Tibial nerve (tissue), 3 donors: Measurements from ENCODE around the gene HSP90AB1.

Source experiments
- CTCF ChIP-seq, 5 experiments: fragments of 200-600 bp in 3 of 5; fragments of 450-650 bp in 2 of 5; sonication (generic) in 3 of 5; IDR thresholded peaks; one replicate each; pipeline ENCODE4 v1.5.1; 2016 to 2019; ENCODE audit warnings: antibody characterized with exemption in 5 of 5, mild to moderate bottlenecking in 3 of 5, moderate library complexity in 2 of 5
- POLR2A ChIP-seq, 2 donors: fragments of 450-650 bp; IDR thresholded peaks; one replicate each; pipeline ENCODE4 v1.6.1; 2017; ENCODE audit warnings: antibody characterized with exemption in 2 of 2, mild to moderate bottlenecking in 2 of 2, moderate library complexity in 2 of 2

DNA sequence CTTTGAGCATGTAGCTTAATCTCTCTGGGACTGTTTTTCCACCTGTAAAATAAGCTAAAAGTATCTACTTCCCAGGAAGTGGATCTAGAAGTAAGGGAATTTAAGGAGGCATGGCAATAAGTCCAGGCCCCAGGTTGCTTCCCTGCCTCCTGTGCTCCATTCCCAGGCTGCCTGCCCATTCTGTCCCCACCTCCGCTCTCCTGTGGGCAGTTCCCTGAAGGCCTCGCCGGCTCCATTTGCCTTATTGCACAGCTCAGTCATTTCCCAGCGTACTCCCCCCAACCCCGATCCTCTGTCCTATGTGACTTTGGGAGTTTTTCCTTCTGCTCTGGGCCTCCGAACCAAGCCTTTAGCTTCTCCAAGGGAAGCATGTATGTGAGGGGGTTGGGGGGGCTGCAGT, 18.9 kb upstream of the HSP90AB1 start:
- TF ChIP-seq CTCF (IDR thresholded peaks at IDR 0.05) (no peak), POLR2A (IDR thresholded peaks at IDR 0.05) (no peak)
